Lower leg skin (tissue), 3 donors: ENCODE measurements around the gene SESTD1.

Experiments
- CTCF ChIP-seq, 3 donors: fragments of 450-650 bp; IDR thresholded peaks; one replicate each; pipeline ENCODE4 v1.5.1; 2016; ENCODE audit warnings: antibody characterized with exemption in 3 of 3, mild to moderate bottlenecking in 3 of 3, moderate library complexity in 2 of 3
- POLR2A ChIP-seq, 2 donors: fragments of 450-650 bp; IDR thresholded peaks; one replicate each; pipeline ENCODE4 v1.6.1; 2016 to 2017; ENCODE audit warnings: antibody characterized with exemption in 2 of 2, mild to moderate bottlenecking in 1 of 2, moderate library complexity in 1 of 2

- no peak for TF ChIP-seq CTCF (IDR thresholded peaks at IDR 0.05)
- TF ChIP-seq POLR2A (IDR thresholded peaks at IDR 0.05) = no peak
Observed at GRCh38 chr2:179297927-179298326, 33.3 kb upstream of the SESTD1 start.
